H9 (cell line): ENCODE data around the gene MAJIN. TPM values are rescaled to one million over a fixed set of nuclear protein-coding genes. Genes with fewer than 3 reads are reported as not detected.

ENCODE experiments used
- DNase-seq: peaks from one replicate; pipeline ENCODE4 v3.0.0-alpha.2; 2017
- H2AFZ ChIP-seq: one replicate; pipeline ENCODE4 v1.6.1; 2013; ENCODE audit warnings: mild to moderate bottlenecking, low read length, control low read depth, moderate library complexity
- H2AK5ac ChIP-seq: 2 replicates; pipeline ENCODE4 v1.6.1; 2013; ENCODE audit warnings: low read length, control low read depth, mixed read lengths; ENCODE audit not compliant: insufficient read length
- H2BK120ac ChIP-seq: one replicate; pipeline ENCODE4 v1.6.1; 2013; ENCODE audit warnings: low read depth, mild to moderate bottlenecking, low read length, control low read depth, inconsistent platforms; ENCODE audit not compliant: poor library complexity, severe bottlenecking
- H2BK12ac ChIP-seq: 2 replicates; pipeline ENCODE4 v1.6.1; 2013; ENCODE audit warnings: low read length, control low read depth, mixed read lengths, low read depth; ENCODE audit not compliant: insufficient read length
- H2BK15ac ChIP-seq: 2 replicates; pipeline ENCODE4 v1.6.1; 2013; ENCODE audit warnings: low read depth, low read length, control low read depth
- H2BK20ac ChIP-seq: one replicate; pipeline ENCODE4 v1.6.1; 2013; ENCODE audit warnings: low read depth, mild to moderate bottlenecking, low read length, control low read depth, inconsistent platforms; ENCODE audit not compliant: poor library complexity, severe bottlenecking
- H2BK5ac ChIP-seq: 2 replicates; pipeline ENCODE4 v1.6.1; 2013; ENCODE audit warnings: low read length, control low read depth, mixed read lengths; ENCODE audit not compliant: insufficient read length
- H3K14ac ChIP-seq: 2 replicates; pipeline ENCODE4 v1.6.1; 2013; ENCODE audit warnings: low read length, control low read depth; ENCODE audit not compliant: insufficient read depth
- H3K18ac ChIP-seq: 2 replicates; pipeline ENCODE4 v1.6.1; 2013; ENCODE audit warnings: low read depth, mild to moderate bottlenecking, mixed read lengths, low read length, control low read depth; ENCODE audit not compliant: insufficient read length
- H3K23ac ChIP-seq: 2 replicates; pipeline ENCODE4 v1.6.1; 2013; ENCODE audit warnings: low read length, control low read depth, mixed read lengths, low read depth; ENCODE audit not compliant: insufficient read length
- H3K23me2 ChIP-seq: 2 replicates; pipeline ENCODE4 v1.6.1; 2013; ENCODE audit warnings: low read depth, mild to moderate bottlenecking, mixed read lengths, low read length, control low read depth; ENCODE audit not compliant: insufficient read length, poor library complexity, severe bottlenecking
- H3K27ac ChIP-seq: 2 replicates; pipeline ENCODE4 v1.5.1; 2013; ENCODE audit warnings: low read length, control low read depth, mixed read lengths, low read depth; ENCODE audit not compliant: insufficient read length
- H3K27me3 ChIP-seq: 2 replicates; pipeline ENCODE4 v1.6.1; 2013; ENCODE audit warnings: low read length, control low read depth, inconsistent platforms; ENCODE audit not compliant: insufficient read depth
- H3K4ac ChIP-seq: 2 replicates; pipeline ENCODE4 v1.6.1; 2013; ENCODE audit warnings: low read depth, mild to moderate bottlenecking, control low read depth, inconsistent platforms, low read length, moderate library complexity
- H3K4me1 ChIP-seq: 2 replicates; pipeline ENCODE4 v1.6.1; 2013; ENCODE audit warnings: low read length, control low read depth, inconsistent platforms; ENCODE audit not compliant: insufficient read depth
- H3K4me2 ChIP-seq: 2 replicates; pipeline ENCODE4 v1.6.1; 2013; ENCODE audit warnings: low read length, control low read depth, mixed read lengths; ENCODE audit not compliant: insufficient read length, insufficient read depth
- H3K56ac ChIP-seq: 2 replicates; pipeline ENCODE4 v1.6.1; 2013; ENCODE audit warnings: low read depth, mild to moderate bottlenecking, mixed read lengths, low read length, control low read depth; ENCODE audit not compliant: insufficient read length
- H3K79me1 ChIP-seq: 2 replicates; pipeline ENCODE4 v1.6.1; 2013; ENCODE audit warnings: low read depth, mild to moderate bottlenecking, moderate library complexity, low read length, control low read depth, inconsistent platforms; ENCODE audit not compliant: insufficient read depth, poor library complexity, severe bottlenecking
- H3K79me2 ChIP-seq: 2 replicates; pipeline ENCODE4 v1.6.1; 2013; ENCODE audit warnings: low read length, control low read depth, inconsistent platforms; ENCODE audit not compliant: insufficient read depth
- H3K9ac ChIP-seq: 2 replicates; pipeline ENCODE4 v1.6.1; 2013; ENCODE audit warnings: low read length, control low read depth, mixed read lengths; ENCODE audit not compliant: insufficient read length; ENCODE audit errors: extremely low read depth
- H3K9me3 ChIP-seq: one replicate; pipeline ENCODE4 v1.6.1; 2013; ENCODE audit warnings: low read depth, low read length, inconsistent platforms; ENCODE audit not compliant: control insufficient read depth
- H3T11ph ChIP-seq: one replicate; pipeline ENCODE4 v1.6.1; 2013; ENCODE audit warnings: mild to moderate bottlenecking, low read length, control low read depth, inconsistent platforms
- H4K20me1 ChIP-seq: one replicate; pipeline ENCODE4 v1.6.1; 2013; ENCODE audit not compliant: control insufficient read depth, insufficient read length, insufficient read depth
- H4K5ac ChIP-seq: 2 replicates; pipeline ENCODE4 v1.6.1; 2013; ENCODE audit warnings: low read depth, mild to moderate bottlenecking, mixed read lengths, low read length, control low read depth; ENCODE audit not compliant: insufficient read length
- H4K8ac ChIP-seq: replicated peaks from 2 replicates; pipeline ENCODE4 v1.6.1; 2013; ENCODE audit warnings: low read length, control low read depth, mixed read lengths, low read depth; ENCODE audit not compliant: insufficient read length
- H4K91ac ChIP-seq: 2 replicates; pipeline ENCODE4 v1.6.1; 2013; ENCODE audit warnings: low read depth, mild to moderate bottlenecking, moderate library complexity, mixed read lengths, low read length, control low read depth; ENCODE audit not compliant: insufficient read length
- H3K27ac Mint-ChIP-seq, 3 experiments: 2 replicates in 2 of 3; 3 replicates in 1 of 3; pipeline ENCODE4 v1.8.0; 2020 to 2021; ENCODE audit warnings: mixed read lengths in 3 of 3, mild to moderate bottlenecking in 1 of 3, moderate library complexity in 1 of 3
- H3K27me3 Mint-ChIP-seq: 2 replicates; pipeline ENCODE4 v1.8.0; 2021; ENCODE audit warnings: low read depth, mild to moderate bottlenecking, moderate library complexity, mixed read lengths
- H3K36me3 Mint-ChIP-seq, 3 experiments: 2 replicates in 2 of 3; 3 replicates in 1 of 3; pipeline ENCODE4 v1.8.0; 2020 to 2021; ENCODE audit warnings: low read depth in 3 of 3, mixed read lengths in 3 of 3; ENCODE audit not compliant: insufficient read depth in 1 of 3
- H3K4me1 Mint-ChIP-seq, 2 experiments: 2 replicates each; pipeline ENCODE4 v1.8.0; 2020; ENCODE audit warnings: mixed read lengths in 2 of 2
- H3K4me3 Mint-ChIP-seq, 2 experiments: 2 replicates in 1 of 2; 3 replicates in 1 of 2; pipeline ENCODE4 v1.8.0; 2020 to 2021; ENCODE audit warnings: mild to moderate bottlenecking in 2 of 2, mixed read lengths in 2 of 2, moderate library complexity in 1 of 2
- H3K9me3 Mint-ChIP-seq, 2 experiments: 2 replicates in 1 of 2; 3 replicates in 1 of 2; pipeline ENCODE4 v1.8.0; 2020; ENCODE audit warnings: mild to moderate bottlenecking in 2 of 2, mixed read lengths in 2 of 2, moderate library complexity in 1 of 2
- CTCF ChIP-seq: fragments of 200-600 bp; sonication (generic); conservative IDR thresholded peaks from 3 replicates; pipeline ENCODE4 v1.8.0; 2021; ENCODE audit warnings: antibody characterized with exemption, mild to moderate bottlenecking
- WGBS: extraction: QIAGEN DNeasy Blood & Tissue Kit; methylation state at CpG from one replicate; pipeline ENCODE4 v1.1.7; 2013; ENCODE audit warnings: missing lambda C conversion rate, low lambda C conversion rate, mixed read lengths; ENCODE audit not compliant: insufficient read length; ENCODE audit errors: extremely low coverage; 5-methylcytosine and 5-hydroxymethylcytosine counted together
- total RNA-seq: library from RNA; stranded (reverse); gene quantifications from 2 replicates; pipeline ENCODE4 v1.2.1, GENCODE V29; 2021

The MAJIN gene
- total RNA-seq, 1 experiment from 2014 or later = not detected

- H2BK120ac ChIP-seq = no peak overlapping the region
- H3K27ac ChIP-seq = no peak overlapping the region
- H3K14ac ChIP-seq = no peak overlapping the region
- no peak for TF ChIP-seq CTCF
- H3K23ac ChIP-seq = no peak overlapping the region
- H3K4me3 Mint-ChIP-seq = no peak overlapping the region; a peak in 1 of 5 replicates
- H3K23me2 ChIP-seq = peaks cover 4% of the 10 kb centered on the region
- no peak overlapping the region for H3K4ac ChIP-seq
- H3K4me1 ChIP-seq = no peaks in the 10 kb centered on the region; the same call in 1 of the 2 replicates
- H2AK5ac ChIP-seq = no peak overlapping the region
- H3K56ac ChIP-seq = no peak overlapping the region
- WGBS = no CpG with 5 or more reads among the region's 7 CpGs
- H3K9me3 Mint-ChIP-seq = no peaks in the 10 kb centered on the region; a peak in 1 of 5 replicates
- H3T11ph ChIP-seq = no peak overlapping the region
- H2BK15ac ChIP-seq = no peak overlapping the region
- H4K20me1 ChIP-seq = no peaks in the 10 kb centered on the region
- H4K91ac ChIP-seq = no peak overlapping the region
- H3K9ac ChIP-seq = no peak overlapping the region
- H4K5ac ChIP-seq = no peak overlapping the region
- H2BK5ac ChIP-seq = no peak overlapping the region
- peaks cover 12 to 26% of the 10 kb centered on the region in 2 experiments for H3K4me1 Mint-ChIP-seq
- no peaks in the 10 kb centered on the region for H3K27me3 ChIP-seq
- no peak for DNase-seq
- no peaks in the 10 kb centered on the region for H3K79me2 ChIP-seq
- H3K27ac Mint-ChIP-seq = peak overlapping the region in 1 of 3 experiments; percentile 89; a peak in 1 of 7 replicates
- no peaks in the 10 kb centered on the region for H3K27me3 Mint-ChIP-seq
- H3K79me1 ChIP-seq = no peaks in the 10 kb centered on the region
- no peak overlapping the region for H2BK20ac ChIP-seq
- no peak overlapping the region for H3K18ac ChIP-seq
- H4K8ac ChIP-seq = no peak overlapping the region
- no peak overlapping the region for H2AFZ ChIP-seq
- peaks cover 0 to 2% (median 0%) of the 10 kb centered on the region in 3 experiments; a peak in 2 of 7 replicates for H3K36me3 Mint-ChIP-seq
- H2BK12ac ChIP-seq = no peak overlapping the region
- no peaks in the 10 kb centered on the region for H3K9me3 ChIP-seq
- no peak overlapping the region for H3K4me2 ChIP-seq
Measured at GRCh38 chr11:64890522-64890939, 81.4 kb downstream of the MAJIN start.
